H1 (cell line): Measurements from ENCODE around the gene HNRNPA1. TPM values are rescaled to one million over a fixed set of nuclear protein-coding genes. Genes with fewer than 3 reads are reported as not detected.

Source experiments
- BACH1 ChIP-seq: IDR thresholded peaks from 2 replicates; pipeline ENCODE4 v1.6.1; 2012; ENCODE audit warnings: low read length, improper control_type of control experiment
- BCL11A ChIP-seq, 2 experiments: IDR thresholded peaks; one replicate each; pipeline ENCODE4 v1.6.1; 2011; ENCODE audit warnings: low read depth in 2 of 2, low read length in 2 of 2, mild to moderate bottlenecking in 2 of 2
- CBX8 ChIP-seq: fragments of 300-800, 300-1000 bp; sonication (generic); IDR thresholded peaks from 2 replicates; pipeline ENCODE4 v1.7.1; 2016; ENCODE audit warnings: low read depth, low read length, borderline replicate concordance
- CHD1 ChIP-seq: IDR thresholded peaks from 2 replicates; pipeline ENCODE4 v1.6.1; 2012; ENCODE audit warnings: low read depth, low read length, improper control_type of control experiment
- CREB1 ChIP-seq: IDR thresholded peaks from 2 replicates; pipeline ENCODE4 v1.6.1; 2012; ENCODE audit warnings: inconsistent platforms
- EP300 ChIP-seq, 2 experiments: IDR thresholded peaks; 1 replicate in 1 of 2; 2 replicates in 1 of 2; pipeline ENCODE4 v1.6.1; 2011 to 2012; ENCODE audit warnings: low read depth in 2 of 2, low read length in 2 of 2, mild to moderate bottlenecking in 2 of 2, borderline replicate concordance in 1 of 2, inconsistent platforms in 1 of 2, moderate library complexity in 1 of 2
- FOSL1 ChIP-seq: IDR thresholded peaks from 2 replicates; pipeline ENCODE4 v1.6.1; 2011; ENCODE audit warnings: mild to moderate bottlenecking, low read depth, low read length, moderate library complexity; ENCODE audit not compliant: insufficient read depth
- HDAC2 ChIP-seq, 2 experiments: fragments of 300-600 bp in 1 of 2; sonication (generic) in 1 of 2; IDR thresholded peaks; 2 replicates each; pipeline ENCODE4 v1.6.1; 2011 to 2012; ENCODE audit warnings: low read depth in 2 of 2, low read length in 2 of 2, mild to moderate bottlenecking in 2 of 2, moderate library complexity in 2 of 2, borderline replicate concordance in 1 of 2, inconsistent platforms in 1 of 2
- HDAC6 ChIP-seq: IDR thresholded peaks from one replicate; pipeline ENCODE4 v1.7.1; 2012; ENCODE audit warnings: low read depth, mild to moderate bottlenecking, inconsistent platforms, low read length, moderate library complexity
- KDM4A ChIP-seq: IDR thresholded peaks from one replicate; pipeline ENCODE4 v1.7.1; 2012; ENCODE audit warnings: low read depth, mild to moderate bottlenecking, moderate library complexity, low read length, inconsistent platforms; ENCODE audit not compliant: severe bottlenecking
- KDM5A ChIP-seq: fragments of 200-600 bp; IDR thresholded peaks from 2 replicates; pipeline ENCODE4 v1.7.1; 2012; ENCODE audit warnings: mild to moderate bottlenecking, low read length, inconsistent platforms, mixed read lengths
- POLR2AphosphoS5 ChIP-seq: IDR thresholded peaks from 2 replicates; pipeline ENCODE4 v1.6.1; 2011; ENCODE audit warnings: low read depth, low read length
- POU5F1 ChIP-seq: IDR thresholded peaks from 2 replicates; pipeline ENCODE4 v1.6.1; 2011; ENCODE audit warnings: low read depth, mild to moderate bottlenecking, low read length, moderate library complexity
- RAD21 ChIP-seq, 2 experiments: IDR thresholded peaks in 1 of 2; conservative IDR thresholded peaks in 1 of 2; 2 replicates each; pipeline ENCODE4 v1.6.1; 2011; ENCODE audit warnings: low read depth in 2 of 2, low read length in 2 of 2, improper control_type of control experiment in 1 of 2, inconsistent platforms in 1 of 2, mild to moderate bottlenecking in 1 of 2, moderate library complexity in 1 of 2
- RBBP5 ChIP-seq: IDR thresholded peaks from 2 replicates; pipeline ENCODE4 v1.7.1; 2012; ENCODE audit warnings: low read depth, mild to moderate bottlenecking, inconsistent platforms, low read length, moderate library complexity, borderline replicate concordance
- RNF2 ChIP-seq: fragments of 200-900, 300-1000 bp; sonication (generic); IDR thresholded peaks from 2 replicates; pipeline ENCODE4 v1.7.1; 2016; ENCODE audit warnings: borderline replicate concordance, low read depth, mild to moderate bottlenecking, antibody characterized with exemption, low read length; ENCODE audit not compliant: poor library complexity, severe bottlenecking; ENCODE audit errors: missing control alignments
- SP2 ChIP-seq: IDR thresholded peaks from 2 replicates; pipeline ENCODE4 v1.6.1; 2012; ENCODE audit warnings: mild to moderate bottlenecking, low read length, inconsistent platforms
- SRF ChIP-seq: IDR thresholded peaks from 2 replicates; pipeline ENCODE4 v1.6.1; 2011; ENCODE audit warnings: mild to moderate bottlenecking, low read depth, low read length, moderate library complexity
- TAF1 ChIP-seq: IDR thresholded peaks from 2 replicates; pipeline ENCODE4 v1.6.1; 2011; ENCODE audit warnings: mild to moderate bottlenecking, low read depth, low read length
- TAF7 ChIP-seq: optimal IDR thresholded peaks from 2 replicates; pipeline ENCODE3; 2011; ENCODE audit warnings: low read depth, mild to moderate bottlenecking, inconsistent platforms, low read length, moderate library complexity, borderline replicate concordance
- TBP ChIP-seq: IDR thresholded peaks from 2 replicates; pipeline ENCODE4 v1.6.1; 2011; ENCODE audit warnings: low read depth, low read length, improper control_type of control experiment
- TCF12 ChIP-seq: IDR thresholded peaks from 2 replicates; pipeline ENCODE4 v1.6.1; 2011; ENCODE audit warnings: low read depth, mild to moderate bottlenecking, low read length
- ZNF274 ChIP-seq: IDR thresholded peaks from 2 replicates; pipeline ENCODE4 v1.7.0; 2012; ENCODE audit warnings: low read length, borderline replicate concordance; ENCODE audit errors: extremely low read depth
- polyA plus RNA-seq, 7 experiments: library from polyadenylated mRNA; depleted of rRNA in 3 of 7; stranded (reverse) in 5 of 7; unstranded in 2 of 7; fragments of >200 nt in 5 of 7; fragments of 200-250 nt in 2 of 7; gene quantifications; 1 replicate in 5 of 7; 2 replicates in 1 of 7; 4 replicates in 1 of 7; pipeline versions ENCODE4 v1.2.1 to v1.2.3, GENCODE V29; 2011 to 2013; ENCODE audit warnings: missing spikeins in 2 of 7, mixed read lengths in 2 of 7
- total RNA-seq: library from RNA; stranded (reverse); fragmentation: NEBNext Ultra II Directional; extraction: Animal tissue kit (Norgen Biotek cat#: 25700); gene quantifications from 2 replicates; pipeline ENCODE4 v1.2.1, GENCODE V29; 2021

Gene HNRNPA1
- total and polyA plus RNA-seq, 2 of the 8 experiments (the other 6 are each of a cell fraction or from before 2014, with no cell fraction given), result 835 to 2,738 TPM

DNA sequence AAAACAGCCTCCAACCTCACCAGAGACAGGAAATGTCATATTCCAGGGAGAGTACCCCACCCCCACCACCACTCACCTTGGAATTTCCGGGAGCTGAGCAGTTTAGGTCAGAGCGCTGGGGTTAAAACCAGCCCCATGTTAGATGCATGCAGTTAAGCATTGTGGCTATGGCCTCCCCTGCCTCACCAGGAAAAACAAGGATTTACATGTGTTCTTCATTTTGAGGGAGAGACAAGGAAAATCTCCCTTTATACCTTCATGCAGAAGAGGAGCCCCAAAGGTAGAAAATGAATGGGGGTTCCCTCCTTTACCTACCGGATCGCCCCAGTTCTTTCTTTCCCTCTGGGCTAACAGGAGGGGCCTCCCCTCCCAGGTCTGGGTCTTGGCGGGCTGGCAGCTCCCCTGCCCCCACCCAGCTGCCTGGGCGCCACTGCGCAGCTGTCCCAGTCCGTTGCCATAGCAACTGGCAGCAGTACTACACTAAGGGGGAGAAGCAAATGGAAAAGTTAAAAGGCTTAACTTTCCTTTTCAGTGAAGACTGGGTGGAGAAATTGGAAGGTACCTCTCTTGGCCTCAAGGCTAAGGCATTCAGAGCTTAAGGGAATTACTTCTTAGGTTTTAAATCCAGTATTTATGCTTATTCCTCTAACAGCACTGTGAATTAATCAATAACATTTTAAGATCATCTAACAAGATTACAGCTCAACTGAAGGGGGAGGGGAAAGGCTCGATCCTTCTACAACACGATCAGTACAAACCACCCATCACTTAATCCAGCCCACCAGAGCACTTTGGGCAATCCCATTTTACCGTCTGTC is 21.1 kb upstream of the HNRNPA1 start (continued):
- TF ChIP-seq RNF2 (no peak), HDAC6 (no peak), TBP (peak; percentile 66), ZNF274 (no peak), CHD1 (no peak; the same call in 1 of the 2 replicates), EP300 (IDR thresholded peaks at IDR 0.05; ENCODE audit: borderline replicate concordance in 1 of 2, low read depth in 2 of 2, low read length in 2 of 2) (peak; percentile 59 to 84; a peak in 2 of 3 replicates), POLR2AphosphoS5 (peak; percentile 92), KDM5A (no peak), TCF12 (peak; percentile 94; the same call in 1 of the 2 replicates), RBBP5 (peak; percentile 99), POU5F1 (no peak), CREB1 (no peak), HDAC2 (IDR thresholded peaks at IDR 0.05; ENCODE audit: borderline replicate concordance in 1 of 2, low read depth in 2 of 2, low read length in 2 of 2) (peak in 1 of 2 experiments; percentile 29; a peak in 2 of 4 replicates), BCL11A (IDR thresholded peaks at IDR 0.05; ENCODE audit: low read depth in 2 of 2, low read length in 2 of 2) (no peak), CBX8 (no peak), TAF7 (peak; percentile 74), BACH1 (no peak), SP2 (no peak), TAF1 (peak; percentile 84), FOSL1 (no peak), SRF (no peak), KDM4A (no peak), RAD21 (IDR thresholded peaks at IDR 0.05 in 1 of 2, conservative IDR thresholded peaks at IDR 0.05 in 1 of 2; ENCODE audit: low read depth in 2 of 2, low read length in 2 of 2) (0 out of 4 replicates have a peak, but pooled peaks of 1 of the 2 experiments have one; percentile 10)
